Measurements from ENCODE around the gene TLX1.

The TLX1 gene

DNA sequence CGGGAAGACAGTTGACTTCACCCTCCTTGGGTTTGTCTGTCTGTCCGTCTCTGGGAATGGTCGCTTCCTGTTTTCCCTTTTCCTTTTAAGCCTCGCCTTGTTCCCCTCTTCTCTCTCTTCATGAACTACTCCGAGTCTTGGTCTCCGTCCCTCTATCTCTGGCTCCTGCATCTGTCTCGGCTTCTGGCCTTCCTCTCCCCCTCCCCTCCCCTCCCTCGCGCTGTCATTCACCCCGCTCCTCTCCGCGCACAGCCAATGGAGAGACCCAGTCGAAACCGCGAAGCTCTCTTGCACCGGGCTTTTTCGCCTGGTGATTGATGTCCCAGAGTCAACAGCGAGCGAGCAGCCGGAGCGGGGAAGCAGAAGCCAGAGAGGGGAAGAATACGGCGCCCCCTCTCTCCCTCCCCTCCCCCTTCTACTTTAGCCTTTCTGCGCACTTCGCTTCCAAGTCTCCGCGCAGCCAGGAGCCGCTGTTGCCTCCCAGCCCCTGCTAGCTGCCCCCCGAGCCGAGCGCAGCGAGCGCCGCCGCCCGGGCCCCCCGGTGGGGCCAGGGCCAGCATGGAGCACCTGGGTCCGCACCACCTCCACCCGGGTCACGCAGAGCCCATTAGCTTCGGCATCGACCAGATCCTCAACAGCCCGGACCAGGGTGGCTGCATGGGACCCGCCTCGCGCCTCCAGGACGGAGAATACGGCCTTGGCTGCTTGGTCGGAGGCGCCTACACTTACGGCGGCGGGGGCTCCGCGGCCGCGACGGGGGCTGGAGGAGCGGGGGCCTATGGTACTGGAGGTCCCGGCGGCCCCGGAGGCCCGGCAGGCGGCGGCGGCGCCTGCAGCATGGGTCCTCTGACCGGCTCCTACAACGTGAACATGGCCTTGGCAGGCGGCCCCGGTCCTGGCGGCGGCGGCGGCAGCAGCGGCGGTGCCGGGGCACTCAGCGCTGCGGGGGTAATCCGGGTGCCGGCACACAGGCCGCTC lies at the start of gene TLX1:
TSS of gene TLX1 (plus strand) at position 317 of the 978 bp plus-strand sequence. CDS start at position 559, 242 bp downstream.
- peak; percentile 50 for DNase-seq

DNA sequence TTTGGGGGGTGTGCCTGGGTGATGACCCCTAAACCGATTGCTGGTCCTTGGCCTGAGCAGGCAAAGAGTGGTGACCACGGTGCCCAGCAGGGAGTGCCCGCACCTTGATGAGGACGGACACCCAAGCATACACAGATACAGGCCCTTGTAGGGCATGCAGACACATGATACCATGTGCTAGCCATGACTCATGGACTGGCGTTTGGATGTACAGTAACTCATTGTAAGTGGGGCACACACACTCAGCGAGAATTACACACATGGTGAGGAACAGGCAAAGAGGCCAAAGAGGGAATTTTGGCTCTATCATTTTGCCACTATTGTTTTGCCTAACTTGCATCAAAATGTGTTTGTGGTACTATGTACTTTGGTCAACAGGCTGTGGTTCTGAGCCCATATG lies 45.3 kb upstream of the TLX1 start:
- no peak for DNase-seq

GRCh38 chr10:101087376-101087775 lies 43.7 kb upstream of the TLX1 start:
- DNase-seq = no peak

DNA sequence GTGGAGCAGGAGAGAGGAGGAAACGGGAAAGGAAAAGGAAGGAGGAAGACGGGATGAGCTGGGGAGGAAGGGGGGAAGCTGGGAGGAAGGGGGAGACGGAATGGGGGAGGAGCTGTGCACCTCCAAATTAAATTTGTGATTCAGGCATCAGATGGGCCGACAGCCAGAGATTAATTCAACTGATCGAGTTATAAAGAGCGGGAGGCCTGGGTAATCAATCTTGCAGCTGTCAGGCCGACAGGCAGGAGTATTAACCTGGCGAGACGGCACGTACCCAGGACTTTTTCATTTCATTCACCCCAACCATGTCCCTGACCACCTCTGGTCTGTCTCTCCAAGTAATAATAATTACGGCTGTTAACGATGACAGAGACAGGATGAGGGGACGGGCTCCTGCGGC lies 43.1 kb upstream of the TLX1 start:
- DNase-seq = no peak

- no peak for DNase-seq
Measured at GRCh38 chr10:101089520-101090299, 41.4 kb upstream of the TLX1 start.

- no peak for DNase-seq
Measured at GRCh38 chr10:101090597-101090996, 40.5 kb upstream of the TLX1 start.

- DNase-seq = no peak
Measured at GRCh38 chr10:101091546-101092290, 39.4 kb upstream of the TLX1 start.

- DNase-seq = no peak
Measured at GRCh38 chr10:101092881-101093354, 38.2 kb upstream of the TLX1 start.

DNA sequence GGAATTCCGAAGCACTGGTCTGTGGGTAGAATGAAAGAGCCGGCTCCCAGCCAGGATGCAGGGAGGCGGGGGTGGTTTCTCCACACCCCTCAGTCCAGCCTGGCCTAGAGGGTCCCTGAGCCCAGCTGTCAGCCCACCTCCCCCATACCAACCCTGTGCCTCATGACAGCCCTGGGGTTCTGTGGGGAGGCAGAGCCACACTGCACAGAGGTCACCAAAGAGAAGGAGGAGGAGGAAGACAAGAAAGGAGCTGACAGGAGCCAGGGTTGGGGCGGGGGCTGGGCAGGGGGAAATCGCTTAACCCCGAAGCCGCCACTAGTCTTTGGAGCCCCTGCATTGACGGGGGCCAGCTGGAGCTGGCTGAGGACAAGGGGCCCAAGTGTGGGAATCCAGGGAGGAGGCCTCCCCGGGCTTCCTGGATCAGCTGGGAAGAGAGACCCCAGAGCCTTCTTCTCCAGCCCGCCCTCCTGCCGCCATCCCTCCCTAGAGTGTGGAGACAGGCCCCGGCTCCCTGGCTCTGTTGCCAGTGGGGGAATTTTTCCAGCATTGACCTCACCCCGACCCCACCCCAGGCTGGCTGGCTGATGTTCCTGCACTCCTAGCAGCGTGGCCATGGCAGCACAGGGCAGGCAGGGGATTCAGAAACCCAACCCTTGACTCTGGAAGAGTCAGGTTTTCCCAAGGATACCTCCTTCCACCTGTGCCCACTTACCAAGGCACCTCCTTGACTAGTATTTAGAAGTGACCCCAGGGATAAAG lies 36.8 kb upstream of the TLX1 start:
- DNase-seq = no peak

GRCh38 chr10:101095004-101095403 lies 36.1 kb upstream of the TLX1 start:
- no peak for DNase-seq

- DNase-seq = peak; percentile 65
Measured at GRCh38 chr10:101095550-101096213, 35.4 kb upstream of the TLX1 start.

DNA sequence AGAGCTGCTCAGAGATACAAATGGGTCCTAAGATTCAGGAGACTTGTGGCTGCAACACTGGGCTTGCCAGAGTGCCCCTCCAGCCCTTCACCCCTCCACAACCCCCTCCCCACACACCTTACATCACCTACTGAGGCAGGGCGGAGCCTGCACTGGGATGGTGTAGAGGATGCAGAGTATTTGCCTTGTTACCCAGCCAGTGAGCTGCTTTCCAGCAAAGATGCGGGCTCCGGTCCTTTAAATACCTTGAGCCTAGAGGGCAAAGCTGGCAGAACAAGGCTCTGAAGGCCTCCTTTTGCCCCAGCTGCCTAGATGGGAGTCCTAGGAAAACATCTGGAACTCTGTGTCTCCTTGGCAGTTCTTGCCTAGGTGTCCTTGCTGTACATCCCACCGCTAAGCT lies 34.7 kb upstream of the TLX1 start:
- no peak for DNase-seq

DNA sequence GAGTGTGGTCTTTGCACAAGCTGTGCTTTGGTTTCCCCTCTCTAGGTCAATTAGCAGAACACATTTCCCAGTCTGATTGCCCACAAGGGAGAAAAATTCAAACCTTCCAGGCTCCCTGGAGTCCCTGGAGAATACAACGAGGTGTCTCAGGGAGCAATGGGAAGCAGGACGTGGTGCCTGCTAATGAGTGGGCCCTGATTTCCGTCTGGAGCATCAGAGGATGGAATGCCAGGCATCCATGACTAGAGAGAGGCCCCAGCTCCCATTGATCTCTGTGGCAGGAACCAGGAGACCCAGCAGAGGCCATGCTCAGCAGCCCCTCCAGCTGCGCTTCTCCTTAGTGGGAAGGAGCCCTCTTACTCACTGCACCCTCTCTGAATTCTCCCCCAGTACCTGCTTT lies 33.2 kb upstream of the TLX1 start:
- no peak for DNase-seq

DNA sequence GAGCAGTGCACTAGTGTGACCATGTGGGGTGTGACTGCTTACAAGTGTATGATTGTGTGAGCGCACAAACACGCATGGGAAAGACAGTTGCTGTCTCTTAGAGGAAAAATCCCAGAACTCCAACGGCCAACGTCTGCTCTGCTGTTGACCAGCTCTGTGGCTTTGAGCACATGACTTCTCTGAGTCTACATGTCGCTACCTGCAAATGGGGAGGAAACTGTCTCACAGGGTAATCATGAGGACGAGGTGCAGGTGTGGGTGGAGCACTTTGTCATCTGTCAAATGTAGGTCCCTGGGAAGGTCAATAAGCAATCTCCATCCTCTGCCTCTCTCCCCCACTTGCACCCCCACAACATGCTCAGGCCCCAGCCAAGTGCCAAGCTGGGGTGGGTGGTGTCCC lies 31.2 kb upstream of the TLX1 start:
- DNase-seq = no peak

DNA sequence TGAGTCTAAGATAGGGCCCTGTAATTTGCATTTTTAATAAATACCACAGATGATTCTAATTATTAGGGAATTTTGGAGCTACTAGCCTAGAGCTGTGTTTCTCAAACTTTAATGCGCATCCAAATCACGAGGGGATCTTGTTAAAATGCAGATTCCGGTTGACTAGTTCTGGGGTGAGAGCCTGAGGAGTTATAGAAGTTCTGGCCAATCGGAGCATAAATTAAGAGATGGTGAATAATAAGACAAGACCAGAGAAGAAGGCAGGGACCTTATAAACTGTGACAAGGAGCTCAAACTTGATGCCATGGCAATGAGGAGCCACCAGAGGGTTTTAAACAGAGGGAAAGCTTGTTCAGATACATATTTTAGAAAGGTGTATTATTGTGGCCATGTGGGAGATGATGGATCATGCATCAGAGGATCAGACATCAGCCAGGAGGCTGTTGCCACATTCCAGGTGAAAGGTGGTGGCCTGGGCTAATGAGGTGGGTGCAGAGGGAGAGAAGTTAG lies 29.7 kb upstream of the TLX1 start:
- DNase-seq = no peak

- DNase-seq = no peak
Measured at GRCh38 chr10:101103430-101103829, 27.7 kb upstream of the TLX1 start.

- no peak for DNase-seq
Measured at GRCh38 chr10:101106351-101106750, 24.7 kb upstream of the TLX1 start.

- DNase-seq = no peak
Measured at GRCh38 chr10:101107771-101108170, 23.3 kb upstream of the TLX1 start.

DNA sequence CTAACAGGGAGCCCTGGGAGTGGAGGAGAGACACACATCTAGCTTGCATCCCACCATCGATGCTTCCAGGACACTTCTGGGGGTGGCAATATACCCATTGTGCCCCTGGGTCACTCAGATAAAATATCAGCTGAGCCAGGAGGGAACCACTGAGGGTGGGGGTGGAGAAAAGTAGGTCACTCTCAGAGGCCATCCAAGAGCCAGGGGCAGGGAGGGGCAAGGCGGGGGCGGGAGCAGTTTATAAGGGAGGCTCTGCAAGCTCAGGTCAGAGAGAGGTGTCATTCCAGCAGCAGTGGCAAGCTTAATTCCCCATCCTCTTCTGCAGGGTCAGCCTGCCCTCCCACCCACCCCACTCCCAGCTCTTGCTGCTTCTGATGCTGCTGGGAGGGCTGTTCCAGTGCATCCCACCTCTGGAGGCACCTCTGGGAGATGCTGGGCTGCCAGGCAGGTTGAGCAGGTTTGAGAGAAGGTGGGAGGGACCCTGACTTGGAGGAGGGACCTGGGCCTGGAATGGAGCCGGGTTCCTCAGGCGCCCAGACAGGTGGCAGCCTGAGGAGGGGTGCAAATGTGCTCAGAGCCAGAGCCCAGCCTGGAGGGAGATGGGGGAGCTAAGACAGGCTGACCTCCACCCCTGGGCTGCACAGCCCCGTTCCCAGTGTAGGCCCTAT lies 20.1 kb upstream of the TLX1 start:
- no peak for DNase-seq

GRCh38 chr10:101111547-101111946 lies 19.6 kb upstream of the TLX1 start:
- DNase-seq = no peak
